ENCODE data around the gene STARD9.
"Not testable (repeated sequence)": the region's sequence is repeated elsewhere in the genome, so short reads cannot be mapped to it uniquely, and the experiment has no call there.

Gene STARD9

GRCh38 chr15:42674472-42674871, 99.1 kb downstream of the STARD9 start:
- no peaks in the 10 kb centered on the region for H3K27me3 ChIP-seq (ENCODE audit: control insufficient read depth, insufficient read depth, low read length)
- H3K9me3 ChIP-seq (ENCODE audit: control insufficient read depth, low read length) = no peaks in the 10 kb centered on the region
- no peak overlapping the region for H3K4me3 ChIP-seq (ENCODE audit: low read depth, low read length)
- no peak overlapping the region for H3K9ac ChIP-seq
- no peak overlapping the region for H3K27ac ChIP-seq
- no peaks in the 10 kb centered on the region for H3K36me3 ChIP-seq (ENCODE audit: control insufficient read depth, insufficient read depth, low read length)
- H3K4me1 ChIP-seq = no peaks in the 10 kb centered on the region
- no peak overlapping the region for H3K4me2 ChIP-seq (ENCODE audit: low read length)
- H3K79me2 ChIP-seq = no peaks in the 10 kb centered on the region
- no peak for TF ChIP-seq CTCF (IDR thresholded peaks at IDR 0.05)
- H2AFZ ChIP-seq = no peak overlapping the region

DNA sequence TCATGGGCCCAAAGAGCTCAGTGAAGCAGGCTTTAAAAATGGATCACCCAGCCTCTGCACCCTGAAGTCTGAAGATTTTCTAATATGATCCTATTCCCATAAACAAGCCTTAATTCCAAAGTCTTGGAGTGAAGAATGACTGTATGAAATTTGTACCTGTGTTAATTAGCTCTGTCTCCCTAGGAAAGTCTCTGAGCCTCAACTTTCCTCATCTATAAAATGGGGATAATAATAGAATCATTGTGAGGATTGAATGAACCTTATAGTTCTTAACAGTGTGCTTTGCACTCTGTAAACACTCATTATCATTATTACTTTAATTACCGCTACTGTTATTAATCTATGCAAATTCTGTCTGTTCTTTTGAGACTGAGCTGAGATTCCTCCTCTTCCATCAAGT, 99.6 kb downstream of the STARD9 start:
- Histone ChIP-seq H3K9me3 (ENCODE audit: control insufficient read depth, low read length) (no peaks in the 10 kb centered on the region), H3K4me2 (ENCODE audit: low read length) (no peak overlapping the region), H3K9ac (no peak overlapping the region), H2AFZ (no peak overlapping the region), H3K4me3 (ENCODE audit: low read depth, low read length) (no peak overlapping the region), H3K36me3 (ENCODE audit: control insufficient read depth, insufficient read depth, low read length) (no peaks in the 10 kb centered on the region), H3K27me3 (ENCODE audit: control insufficient read depth, insufficient read depth, low read length) (no peaks in the 10 kb centered on the region), H3K4me1 (no peaks in the 10 kb centered on the region), H3K27ac (no peak overlapping the region), H3K79me2 (no peaks in the 10 kb centered on the region)
- no peak for TF ChIP-seq CTCF (IDR thresholded peaks at IDR 0.05)

GRCh38 chr15:42679285-42680141, 104.1 kb downstream of the STARD9 start:
- TF ChIP-seq CTCF (IDR thresholded peaks at IDR 0.05) = no peak
- Histone ChIP-seq H3K9me3 (ENCODE audit: control insufficient read depth, low read length) (no peaks in the 10 kb centered on the region), H3K27ac (no peak overlapping the region), H3K4me1 (no peaks in the 10 kb centered on the region), H3K4me3 (ENCODE audit: low read depth, low read length) (no peak overlapping the region), H3K4me2 (ENCODE audit: low read length) (no peak overlapping the region), H2AFZ (no peak overlapping the region), H3K9ac (no peak overlapping the region), H3K36me3 (ENCODE audit: control insufficient read depth, insufficient read depth, low read length) (no peaks in the 10 kb centered on the region), H3K27me3 (ENCODE audit: control insufficient read depth, insufficient read depth, low read length) (no peaks in the 10 kb centered on the region), H3K79me2 (no peaks in the 10 kb centered on the region)

DNA sequence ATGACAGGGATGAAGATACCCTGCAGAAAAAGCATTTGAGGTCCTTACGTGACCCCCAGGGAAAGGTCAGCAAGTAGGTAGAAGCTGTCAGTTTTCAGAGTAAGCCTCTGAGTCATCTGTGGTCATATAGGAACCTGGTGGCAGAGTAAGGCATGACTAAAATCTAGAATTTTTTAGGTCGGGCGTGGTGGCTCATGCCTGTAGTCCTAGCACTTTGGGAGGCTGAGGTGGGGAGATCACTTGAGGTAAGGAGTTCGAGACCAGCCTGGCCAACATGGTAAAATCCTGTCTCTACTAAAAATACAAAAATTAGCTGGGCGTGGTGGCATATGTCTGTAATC, 104.7 kb downstream of the STARD9 start:
- H3K4me1 ChIP-seq; H3K4me3 ChIP-seq (ENCODE audit: low read depth, low read length); H3K9me3 ChIP-seq (ENCODE audit: control insufficient read depth, low read length); H3K27me3 ChIP-seq (ENCODE audit: control insufficient read depth, insufficient read depth, low read length); H3K36me3 ChIP-seq (ENCODE audit: control insufficient read depth, insufficient read depth, low read length); H3K27ac ChIP-seq; H2AFZ ChIP-seq; H3K4me2 ChIP-seq (ENCODE audit: low read length); H3K79me2 ChIP-seq; H3K9ac ChIP-seq: not testable (repeated sequence)

DNA sequence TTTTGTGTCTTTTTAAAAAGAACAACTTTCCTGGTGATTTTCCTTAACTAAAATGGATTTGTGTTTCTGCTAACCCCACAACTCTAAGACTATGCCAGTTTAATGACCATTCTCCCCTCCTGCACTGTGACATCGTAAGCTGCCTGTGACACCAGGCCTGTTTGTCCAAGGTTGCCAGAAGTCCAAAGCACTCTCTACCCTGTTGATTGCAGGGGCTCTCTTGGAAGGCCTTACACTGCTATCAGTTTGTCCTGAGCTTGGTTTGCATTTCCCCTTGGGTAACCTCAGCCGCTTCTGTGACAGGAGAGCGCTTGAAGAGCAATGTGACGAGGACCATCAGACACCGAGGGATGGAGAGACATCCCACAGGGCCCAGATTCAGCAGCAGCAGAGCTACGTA, 105.7 kb downstream of the STARD9 start:
- no peaks in the 10 kb centered on the region for H3K79me2 ChIP-seq
- H3K27ac ChIP-seq = no peak overlapping the region
- H3K36me3 ChIP-seq (ENCODE audit: control insufficient read depth, insufficient read depth, low read length) = no peaks in the 10 kb centered on the region
- no peaks in the 10 kb centered on the region for H3K27me3 ChIP-seq (ENCODE audit: control insufficient read depth, insufficient read depth, low read length)
- H2AFZ ChIP-seq = no peak overlapping the region
- H3K4me3 ChIP-seq (ENCODE audit: low read depth, low read length) = no peak overlapping the region
- H3K9me3 ChIP-seq (ENCODE audit: control insufficient read depth, low read length) = no peaks in the 10 kb centered on the region
- no peaks in the 10 kb centered on the region for H3K4me1 ChIP-seq
- no peak for TF ChIP-seq CTCF (IDR thresholded peaks at IDR 0.05)
- no peak overlapping the region for H3K9ac ChIP-seq
- no peak overlapping the region for H3K4me2 ChIP-seq (ENCODE audit: low read length)
